Cardiac muscle cell (in vitro differentiated cells and primary cell): ENCODE results near the gene LYPD5. TPM values are rescaled to one million over a fixed set of nuclear protein-coding genes. Genes with fewer than 3 reads are reported as not detected.
"Not testable (repeated sequence)": the region's sequence is repeated elsewhere in the genome, so short reads cannot be mapped to it uniquely, and the experiment has no call there.

Source experiments
- DNase-seq, 2 donors: peaks; one replicate each; pipeline versions ENCODE4 v3.0.0 to v3.0.0-alpha.2; 2010 to 2017; ENCODE audit warnings: low read depth in 1 of 2, low spot score in 1 of 2
- H3K27ac ChIP-seq: fragments of 200-600 bp; sonication (generic); 2 replicates; pipeline ENCODE4 v1.5.1; 2016
- H3K27me3 ChIP-seq: fragments of 200-600 bp; sonication (generic); 2 replicates; pipeline ENCODE4 v1.6.0; 2016; ENCODE audit warnings: control low read depth
- H3K36me3 ChIP-seq: fragments of 200-600 bp; sonication (generic); 2 replicates; pipeline ENCODE4 v1.5.1; 2016; ENCODE audit warnings: control low read depth
- H3K4me1 ChIP-seq: fragments of 200-600 bp; sonication (generic); 2 replicates; pipeline ENCODE4 v1.8.1; 2017; ENCODE audit warnings: low read depth, mild to moderate bottlenecking, mixed run types
- H3K4me3 ChIP-seq: fragments of 200-600 bp; sonication (generic); 2 replicates; pipeline ENCODE4 v1.5.1; 2016; ENCODE audit warnings: mild to moderate bottlenecking
- H3K9me3 ChIP-seq: fragments of 200-600 bp; sonication (generic); 2 replicates; pipeline ENCODE4 v1.5.1; 2017; ENCODE audit warnings: low read depth, mild to moderate bottlenecking, control low read depth
- CTCF ChIP-seq: IDR thresholded peaks from 2 replicates; pipeline ENCODE4 v1.5.1; 2012; ENCODE audit warnings: low read depth, mild to moderate bottlenecking, low read length
- polyA plus RNA-seq: library from polyadenylated mRNA; unstranded; fragments of >200 nt; fragmentation: Nextera tagmentation; extraction: Ambion mirVana; gene quantifications from 2 replicates; pipeline ENCODE4 v1.2.1, GENCODE V29; 2016
- total RNA-seq: library from RNA; depleted of rRNA; stranded (reverse); fragments of >200 nt; gene quantifications from 2 replicates; pipeline ENCODE4 v1.2.3, GENCODE V29; 2016

The LYPD5 gene
- total and polyA plus RNA-seq, 2 experiments from 2014 or later, result 0.56 TPM; not detected in 1

- peak; percentile 61 to 72 for DNase-seq
- H3K36me3 ChIP-seq, result no peaks in the 10 kb centered on the region
Observed at GRCh38 chr19:43809762-43810696, 7.8 kb upstream of the LYPD5 start.

GRCh38 chr19:43807651-43808050 lies 5.4 kb upstream of the LYPD5 start:
- Histone ChIP-seq H3K27ac (no peak overlapping the region), H3K4me1 (no peaks in the 10 kb centered on the region), H3K36me3 (no peaks in the 10 kb centered on the region), H3K27me3 (no peaks in the 10 kb centered on the region), H3K4me3 (no peak overlapping the region), H3K9me3 (no peaks in the 10 kb centered on the region)
- DNase-seq, result no peak
- no peak for TF ChIP-seq CTCF

More at GRCh38 chr19:43809762-43810696, 7.8 kb upstream of the LYPD5 start:
- H3K4me3 ChIP-seq, result no peak overlapping the region
- no peaks in the 10 kb centered on the region for H3K27me3 ChIP-seq
- H3K9me3 ChIP-seq, result no peaks in the 10 kb centered on the region
- peak; percentile 57 for TF ChIP-seq CTCF
- H3K27ac ChIP-seq, result no peak overlapping the region
- H3K4me1 ChIP-seq, result no peaks in the 10 kb centered on the region

GRCh38 chr19:43806848-43807247 lies 4.6 kb upstream of the LYPD5 start:
- Histone ChIP-seq H3K27ac (no peak overlapping the region), H3K27me3 (no peaks in the 10 kb centered on the region), H3K36me3 (no peaks in the 10 kb centered on the region), H3K9me3 (no peaks in the 10 kb centered on the region), H3K4me1 (no peaks in the 10 kb centered on the region), H3K4me3 (no peak overlapping the region)
- DNase-seq, result no peak
- no peak for TF ChIP-seq CTCF

GRCh38 chr19:43806401-43806800 lies 4.2 kb upstream of the LYPD5 start:
- not testable (repeated sequence) for H3K27me3 ChIP-seq, H3K4me1 ChIP-seq, H3K4me3 ChIP-seq, H3K9me3 ChIP-seq, DNase-seq, H3K36me3 ChIP-seq, H3K27ac ChIP-seq

GRCh38 chr19:43804432-43804831 lies 2.2 kb upstream of the LYPD5 start:
- Histone ChIP-seq H3K36me3 (no peaks in the 10 kb centered on the region), H3K9me3 (no peaks in the 10 kb centered on the region), H3K27me3 (peaks cover 13% of the 10 kb centered on the region), H3K4me1 (no peaks in the 10 kb centered on the region), H3K27ac (no peak overlapping the region), H3K4me3 (no peak overlapping the region)
- DNase-seq, result no peak
- TF ChIP-seq CTCF, result no peak

- Histone ChIP-seq H3K4me3 (no peak overlapping the region), H3K4me1 (no peaks in the 10 kb centered on the region), H3K36me3 (no peaks in the 10 kb centered on the region), H3K27ac (no peak overlapping the region), H3K27me3 (peaks cover 59% of the 10 kb centered on the region), H3K9me3 (no peaks in the 10 kb centered on the region)
- DNase-seq, result no peak
- no peak for TF ChIP-seq CTCF
Observed at GRCh38 chr19:43799502-43800142, 2.6 kb downstream of the LYPD5 start.
